ENCODE measurements around the gene SCNN1A. TPM values are rescaled to one million over a fixed set of nuclear protein-coding genes. Genes with fewer than 3 reads are reported as not detected.

Gene SCNN1A
- total and polyA plus RNA-seq, 2 of the 4 experiments (the other 2 are of a cell fraction), result 0.41 TPM; not detected in 1

GRCh38 chr12:6392504-6392903 lies 17.1 kb upstream of the SCNN1A start:
- DNase-seq, result no peak
- 0 out of 2 replicates have a peak, but pooled peaks cover 3% of the 10 kb centered on the region for H4K20me1 ChIP-seq (ENCODE audit: insufficient read depth, low read length)
- intact Hi-C loops (cut with micrococcal nuclease) (no loop called here), in situ Hi-C loops (cut with MboI; ENCODE audit: low sequenced_read_pairs) (no loop called here), dilution Hi-C loops (cut with HindIII; ENCODE audit: low sequenced_read_pairs, unreplicated experiment) (no loop called here)
- H4K5ac ChIP-seq (ENCODE audit: low read depth, low read length), result no peak overlapping the region
- H3K4me3 ChIP-seq (ENCODE audit: insufficient read depth, low read depth, low read length), result no peak overlapping the region
- ATAC-seq (ENCODE audit: low read depth), result no peak
- H3K9me3 ChIP-seq (ENCODE audit: control insufficient read depth, insufficient read depth, low read length), result no peaks in the 10 kb centered on the region
- H3K14ac ChIP-seq (replicated peaks; ENCODE audit: low read depth, low read length), result no peak overlapping the region
- no peak overlapping the region for H2BK5ac ChIP-seq (ENCODE audit: low read depth, low read length, poor library complexity, severe bottlenecking)
- H3K27me3 ChIP-seq (ENCODE audit: control insufficient read depth, insufficient read depth, low read length), result no peaks in the 10 kb centered on the region
- BruUV-seq (replicated peaks), result no TSS peak
- no peaks in the 10 kb centered on the region for H3K4me1 ChIP-seq (ENCODE audit: control insufficient read depth, insufficient read depth, low read length)
- no peak overlapping the region for H3K18ac ChIP-seq (ENCODE audit: low read depth, low read length)
- no peak overlapping the region for H4K8ac ChIP-seq (ENCODE audit: low read depth in 2 of 2, low read length in 2 of 2)
- H2AK5ac ChIP-seq (ENCODE audit: low read depth, low read length), result no peak overlapping the region
- H2AK9ac ChIP-seq (replicated peaks; ENCODE audit: low read depth, low read length, poor library complexity), result no peak overlapping the region
- TF ChIP-seq MAFK (IDR thresholded peaks at IDR 0.05; ENCODE audit: low read depth, low read length) (no peak), SMC3 (IDR thresholded peaks at IDR 0.05; ENCODE audit: low read depth, low read length) (no peak), MXI1 (IDR thresholded peaks at IDR 0.05; ENCODE audit: borderline replicate concordance, low read depth, low read length) (no peak), NFE2L2 (IDR thresholded peaks at IDR 0.05; ENCODE audit: low read depth, low read length) (no peak), RAD21 (IDR thresholded peaks at IDR 0.05; ENCODE audit: low read length) (no peak), FOS (IDR thresholded peaks at IDR 0.05; ENCODE audit: low read depth, low read length) (no peak), RFX5 (IDR thresholded peaks at IDR 0.05; ENCODE audit: low read depth, low read length) (no peak), CHD1 (IDR thresholded peaks at IDR 0.05; ENCODE audit: low read depth, low read length) (no peak), CEBPB (IDR thresholded peaks at IDR 0.05; ENCODE audit: low read depth, low read length) (no peak), MAZ (IDR thresholded peaks at IDR 0.05; ENCODE audit: borderline replicate concordance, low read depth, low read length) (no peak), POLR2A (IDR thresholded peaks at IDR 0.05; ENCODE audit: low read depth, low read length) (no peak)
- TF ChIP-seq, protein P1, sequence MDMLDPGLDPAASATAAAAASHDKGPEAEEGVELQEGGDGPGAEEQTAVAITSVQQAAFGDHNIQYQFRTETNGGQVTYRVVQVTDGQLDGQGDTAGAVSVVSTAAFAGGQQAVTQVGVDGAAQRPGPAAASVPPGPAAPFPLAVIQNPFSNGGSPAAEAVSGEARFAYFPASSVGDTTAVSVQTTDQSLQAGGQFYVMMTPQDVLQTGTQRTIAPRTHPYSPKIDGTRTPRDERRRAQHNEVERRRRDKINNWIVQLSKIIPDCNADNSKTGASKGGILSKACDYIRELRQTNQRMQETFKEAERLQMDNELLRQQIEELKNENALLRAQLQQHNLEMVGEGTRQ (IDR thresholded peaks at IDR 0.05; ENCODE audit: low read depth, low read length), result no peak
- H2BK15ac ChIP-seq (ENCODE audit: low read depth, low read length), result no peak overlapping the region
- H3K9ac ChIP-seq (ENCODE audit: low read depth, low read length), result no peak overlapping the region
- CTCF ChIA-PET, result no interaction called here
- no peak overlapping the region for H4K91ac ChIP-seq (ENCODE audit: insufficient read depth, low read depth, low read length)
- peaks cover 17% of the 10 kb centered on the region; the same call in 1 of the 2 replicates for H3K9me1 ChIP-seq (ENCODE audit: insufficient read depth, low read length)
- no peak overlapping the region for H2AFZ ChIP-seq (replicated peaks; ENCODE audit: low read length, poor library complexity)
- H2BK20ac ChIP-seq (ENCODE audit: low read depth, low read length), result no peak overlapping the region
- no peak overlapping the region for H3K56ac ChIP-seq (ENCODE audit: extremely low read depth, insufficient read depth, low read length)
- no CpG with 5 or more reads among the region's 6 CpGs for WGBS, 2 experiments (ENCODE audit: extremely low coverage in 2 of 2, insufficient read length in 1 of 2)
- no peak overlapping the region for H3K4me2 ChIP-seq (ENCODE audit: low read depth, low read length)
- POLR2A ChIA-PET (ENCODE audit: unreplicated experiment), result interaction anchor here (0.9 kb wide), 1 partner anchor 8 kb away, joined by 3 read pairs; the partner anchor contains the start of gene LTBR
- no peak overlapping the region for H3K4ac ChIP-seq (ENCODE audit: low read depth, low read length)
- H3K79me1 ChIP-seq (ENCODE audit: low read depth in 1 of 2, low read length in 2 of 2), result peaks cover 7 to 23% of the 10 kb centered on the region in 2 experiments; a peak in 2 of 4 replicates
- peaks cover 52% of the 10 kb centered on the region for H3K36me3 ChIP-seq (ENCODE audit: control insufficient read depth, insufficient read depth, low read length)
- H2BK120ac ChIP-seq (ENCODE audit: low read depth, low read length), result no peak overlapping the region
- no peak overlapping the region for H3K27ac ChIP-seq (ENCODE audit: insufficient read depth, low read length)
- H3K23ac ChIP-seq (ENCODE audit: low read depth, low read length), result no peak overlapping the region

All from IMR-90 (cell line).